GM13977 (cell line): ENCODE results near the gene TIMM50.

Experiments
- DNase-seq: peaks from one replicate; pipeline ENCODE4 v3.0.0; 2012; ENCODE audit warnings: low spot score
- CTCF ChIP-seq: IDR thresholded peaks from 2 replicates; pipeline ENCODE4 v1.5.1; 2012; ENCODE audit warnings: mild to moderate bottlenecking, control low read depth; ENCODE audit not compliant: insufficient read depth; ENCODE audit errors: extremely low read depth, missing control alignments
- in situ Hi-C: fragments of 300-500 bp; cut with MboI; formaldehyde crosslinking; loops from one replicate; pipeline ENCODE4 v1.12.0; 2022; ENCODE audit warnings: low sequenced_read_pairs, low pct_unique_long_range_greater_than_20kb, mixed read lengths, inconsistent platforms; ENCODE audit not compliant: unreplicated experiment

Gene TIMM50

GRCh38 chr19:39479916-39480315, 722 bp upstream of the TIMM50 start:
- in situ Hi-C loops, result no loop called here
- TF ChIP-seq CTCF, result no peak
- no peak for DNase-seq

GRCh38 chr19:39481229-39481545, 549 bp downstream of the TIMM50 start:
- TF ChIP-seq CTCF, result no peak
- DNase-seq, result no peak
- in situ Hi-C loops, result no loop called here

GRCh38 chr19:39481676-39482075, 1.0 kb downstream of the TIMM50 start:
- in situ Hi-C loops, result no loop called here
- no peak for TF ChIP-seq CTCF
- DNase-seq, result no peak

GRCh38 chr19:39483141-39483540, 2.5 kb downstream of the TIMM50 start:
- in situ Hi-C loops, result no loop called here
- TF ChIP-seq CTCF, result no peak
- DNase-seq, result no peak

GRCh38 chr19:39489756-39490155, 9.1 kb downstream of the TIMM50 start:
- TF ChIP-seq CTCF, result no peak
- in situ Hi-C loops, result no loop called here

GRCh38 chr19:39492225-39492624, 11.6 kb downstream of the TIMM50 start:
- no peak for TF ChIP-seq CTCF
- in situ Hi-C loops, result no loop called here
- no peak for DNase-seq

More at GRCh38 chr19:39489756-39490155, 9.1 kb downstream of the TIMM50 start:
- DNase-seq, result no peak

GRCh38 chr19:39492788-39493187, 12.2 kb downstream of the TIMM50 start:
- in situ Hi-C loops, result no loop called here
- no peak for TF ChIP-seq CTCF
- DNase-seq, result no peak
